ENCODE results near the gene ACLY.
"Not testable (repeated sequence)": the region's sequence is repeated elsewhere in the genome, so short reads cannot be mapped to it uniquely, and the experiment has no call there.

Gene ACLY

DNA sequence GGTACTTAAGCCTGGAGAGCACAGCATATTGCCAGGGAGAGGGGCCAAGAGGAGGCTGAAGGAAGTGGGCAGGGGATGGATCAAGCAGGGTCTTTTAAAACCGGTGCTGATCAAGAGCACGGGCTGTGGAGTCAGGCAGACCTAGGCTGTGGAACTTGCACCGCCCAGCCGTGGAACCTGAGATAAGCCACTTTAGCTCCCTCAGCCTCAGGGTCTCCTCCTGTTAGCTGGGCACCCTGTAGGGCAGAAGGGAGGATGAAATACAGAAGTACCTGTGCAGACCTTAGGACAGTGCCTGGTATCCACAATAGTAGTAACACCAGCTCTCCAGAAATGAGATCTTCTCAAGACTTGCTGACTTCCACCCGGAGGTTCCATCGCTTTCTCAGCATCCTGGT, 20.9 kb upstream of the ACLY start:
- DNase-seq (ENCODE audit: low spot score), result no peak

- no peak for DNase-seq (ENCODE audit: low spot score)
These were observed 20.4 kb upstream of the ACLY start for GRCh38 chr17:41939044-41939692.

- DNase-seq (ENCODE audit: low spot score), result no peak
These were observed 19.5 kb upstream of the ACLY start for GRCh38 chr17:41937970-41938954.

GRCh38 chr17:41935641-41936040, 16.9 kb upstream of the ACLY start:
- DNase-seq (ENCODE audit: low spot score), result no peak

DNA sequence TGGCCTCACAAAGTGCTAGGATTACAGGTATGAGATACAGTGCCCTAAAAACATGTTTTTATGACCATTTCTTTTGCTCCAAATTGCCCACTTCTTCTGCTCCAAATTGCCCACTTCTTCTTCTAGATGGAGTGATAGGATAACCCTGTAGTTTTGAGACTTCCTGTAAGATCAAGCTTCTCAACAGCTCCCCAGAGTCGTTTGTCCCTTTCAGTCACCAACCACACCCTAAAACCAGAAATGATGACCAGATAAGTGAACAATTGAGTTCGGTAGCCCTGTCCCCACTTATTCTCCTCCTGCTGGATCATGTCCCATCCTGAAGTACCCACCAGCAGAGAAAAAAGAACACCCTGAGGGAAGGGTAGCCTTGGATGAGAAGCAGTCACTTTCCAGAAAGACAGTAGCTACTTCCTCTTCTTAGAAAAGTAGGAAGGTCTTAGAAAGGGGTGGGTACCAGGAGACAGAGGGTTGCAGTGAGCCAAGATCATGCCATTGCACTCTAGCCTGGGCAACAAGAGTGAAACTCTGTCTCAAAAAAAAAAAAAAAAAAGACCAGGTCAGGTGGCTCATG, 14.2 kb upstream of the ACLY start:
- DNase-seq (ENCODE audit: low spot score), result no peak

GRCh38 chr17:41931715-41932114, 13.0 kb upstream of the ACLY start:
- DNase-seq (ENCODE audit: low spot score), result not testable (repeated sequence)

GRCh38 chr17:41930833-41931156, 12.0 kb upstream of the ACLY start:
- DNase-seq (ENCODE audit: low spot score), result not testable (repeated sequence)

DNA sequence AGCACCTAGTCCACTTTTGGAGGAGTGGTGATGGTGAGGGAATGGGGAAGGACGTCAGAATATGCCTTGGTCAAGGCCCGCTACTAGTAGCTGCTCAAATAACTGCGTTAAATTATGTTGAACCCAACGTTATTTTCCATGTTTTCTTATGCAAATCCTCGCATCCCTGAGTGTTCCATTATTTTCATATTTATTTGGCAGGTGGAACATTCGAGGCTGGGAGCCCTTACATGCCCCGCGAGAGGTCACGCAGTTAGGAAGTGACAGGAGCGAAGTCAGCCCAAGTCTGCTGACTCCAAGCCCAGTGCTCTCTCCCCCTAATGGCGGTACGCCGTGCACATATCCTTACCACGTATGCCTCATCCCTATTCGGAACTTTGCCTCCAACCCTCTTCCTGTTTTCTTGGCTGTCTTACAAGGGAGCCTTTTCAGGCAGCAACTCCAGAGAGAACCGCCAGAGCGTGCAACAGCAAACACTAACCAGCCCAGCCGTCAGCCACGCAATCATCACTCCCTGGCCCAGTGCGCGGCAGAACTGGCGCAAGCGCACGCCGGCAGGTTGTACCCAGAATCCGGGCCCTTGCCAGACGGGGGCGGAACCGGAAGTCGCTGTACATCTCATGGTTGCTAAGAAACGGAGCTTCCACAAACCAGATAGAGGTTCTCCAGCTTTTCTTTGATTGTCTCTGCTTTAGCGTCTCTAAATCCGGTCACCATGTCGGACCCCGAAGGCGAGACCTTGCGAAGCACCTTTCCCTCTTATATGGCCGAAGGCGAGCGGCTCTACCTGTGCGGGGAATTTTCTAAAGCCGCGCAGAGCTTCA, 11.5 kb upstream of the ACLY start, which contains the start of gene ODAD4:
Gene ODAD4 (plus strand): TSS at position 609 of the 824 bp plus-strand sequence. CDS start 107 bp downstream, at position 716.
- peak; percentile 96 for DNase-seq (ENCODE audit: low spot score)

- DNase-seq (ENCODE audit: low spot score), result no peak
These were observed 10.0 kb upstream of the ACLY start for GRCh38 chr17:41928693-41929251.

- no peak for DNase-seq (ENCODE audit: low spot score)
These were observed 7.3 kb upstream of the ACLY start for GRCh38 chr17:41925991-41926590.

DNA sequence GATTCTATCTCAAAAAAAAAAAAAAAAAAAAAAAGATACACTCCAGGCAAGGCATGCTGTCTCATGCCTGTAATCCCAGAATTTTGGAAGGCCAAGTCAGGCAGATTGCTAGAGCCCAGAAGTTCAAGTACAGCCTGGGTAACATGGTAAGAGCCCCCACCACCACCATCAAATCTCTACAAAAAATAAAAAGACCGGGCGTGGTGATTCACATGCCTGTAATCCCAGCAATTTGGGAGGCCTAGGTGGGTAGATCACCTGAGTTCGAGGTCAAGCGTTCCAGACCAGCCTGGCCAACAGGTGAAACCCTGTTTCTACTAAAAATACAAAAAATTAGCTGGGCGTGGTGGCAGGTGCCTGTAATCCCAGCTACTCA, 1.8 kb upstream of the ACLY start:
- no peak for DNase-seq (ENCODE audit: low spot score)

DNA sequence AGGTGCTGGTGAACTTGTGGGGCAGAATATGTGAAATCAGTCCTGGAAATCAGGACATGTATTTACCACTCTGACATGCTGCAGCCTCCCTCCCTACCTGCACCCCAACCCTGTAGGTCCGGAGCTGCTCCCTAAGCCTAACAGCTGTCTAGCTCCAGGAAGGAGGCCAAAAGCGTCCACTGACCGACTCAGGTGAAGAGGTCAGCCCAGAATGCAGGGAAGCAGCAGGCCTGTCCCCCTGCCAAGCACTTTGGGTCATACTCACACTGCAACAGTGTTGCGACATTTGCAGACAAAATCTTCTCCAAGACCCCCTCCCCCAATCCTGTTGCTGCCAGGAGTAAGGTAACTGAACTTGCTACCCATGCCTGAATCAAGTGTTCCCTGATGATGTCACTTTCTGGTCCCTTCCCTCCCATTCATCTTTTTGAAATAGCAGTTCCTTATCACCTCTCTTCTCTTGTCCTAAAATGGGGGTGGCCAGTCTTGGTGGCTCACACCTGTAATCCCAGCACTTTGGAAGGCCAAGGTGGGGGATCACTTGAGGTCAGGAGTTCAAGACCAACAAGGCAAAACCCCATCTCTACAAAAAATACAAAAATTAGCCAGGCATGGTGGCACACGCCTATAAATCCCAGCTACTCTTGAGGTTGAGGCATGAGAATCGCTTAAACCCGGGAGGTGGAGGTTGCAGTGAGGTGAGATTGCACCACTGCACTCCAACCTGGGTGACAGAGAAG, 1.3 kb upstream of the ACLY start:
- no peak for DNase-seq (ENCODE audit: low spot score)

- no peak for DNase-seq (ENCODE audit: low spot score)
These were observed 540 bp upstream of the ACLY start for GRCh38 chr17:41919165-41919817.

DNA sequence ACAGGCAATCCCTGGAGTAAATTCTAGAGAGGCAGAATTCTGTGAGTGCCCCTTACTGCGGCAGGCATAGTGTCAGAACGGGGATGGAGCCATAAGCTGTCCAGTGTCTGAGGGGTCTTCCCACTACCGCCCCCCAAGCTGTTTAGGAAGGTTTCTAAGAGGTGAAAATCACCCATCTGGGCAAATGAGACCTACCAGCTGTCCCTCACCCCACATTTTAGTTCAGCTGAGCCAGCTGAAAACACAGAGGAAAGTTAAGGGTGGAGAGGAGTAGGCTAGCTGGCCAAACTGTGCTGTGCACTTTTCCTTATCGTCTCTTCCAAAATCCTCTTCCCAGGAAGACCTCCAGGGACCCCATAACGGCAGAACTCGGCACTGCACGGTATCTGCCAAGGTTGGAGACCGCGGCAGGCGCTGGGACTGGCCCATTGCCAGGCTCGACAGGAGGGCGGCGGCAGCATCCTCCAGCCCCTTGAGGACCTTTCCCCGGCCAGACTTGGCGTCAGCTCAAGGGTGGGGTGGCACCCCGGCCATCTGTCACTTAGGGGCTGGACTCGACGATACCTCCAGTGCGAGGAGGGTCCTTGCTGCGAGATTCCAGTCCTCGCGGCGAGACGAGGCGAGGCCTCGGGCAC, 955 bp downstream of the ACLY start:
- DNase-seq (ENCODE audit: low spot score), result no peak

DNA sequence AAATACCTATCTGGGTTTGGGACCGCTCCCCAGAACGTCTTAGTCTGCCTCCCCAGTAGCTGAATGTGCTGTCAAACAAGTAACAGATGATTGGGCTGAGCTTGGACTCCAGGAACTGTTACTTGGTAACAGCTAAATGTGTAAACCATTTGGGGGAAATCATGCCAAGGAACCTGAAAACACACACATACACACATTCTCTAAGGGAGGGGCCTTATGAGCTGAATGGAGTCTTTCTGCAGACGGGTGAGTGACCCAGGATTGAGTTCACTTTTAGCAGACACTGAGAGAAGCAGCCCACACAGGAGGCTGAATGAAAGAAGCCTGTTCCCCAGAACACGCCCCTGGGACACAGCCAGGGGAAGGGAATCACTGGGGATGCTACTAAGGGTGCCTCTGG, 1.6 kb downstream of the ACLY start:
- DNase-seq (ENCODE audit: low spot score), result no peak

DNA sequence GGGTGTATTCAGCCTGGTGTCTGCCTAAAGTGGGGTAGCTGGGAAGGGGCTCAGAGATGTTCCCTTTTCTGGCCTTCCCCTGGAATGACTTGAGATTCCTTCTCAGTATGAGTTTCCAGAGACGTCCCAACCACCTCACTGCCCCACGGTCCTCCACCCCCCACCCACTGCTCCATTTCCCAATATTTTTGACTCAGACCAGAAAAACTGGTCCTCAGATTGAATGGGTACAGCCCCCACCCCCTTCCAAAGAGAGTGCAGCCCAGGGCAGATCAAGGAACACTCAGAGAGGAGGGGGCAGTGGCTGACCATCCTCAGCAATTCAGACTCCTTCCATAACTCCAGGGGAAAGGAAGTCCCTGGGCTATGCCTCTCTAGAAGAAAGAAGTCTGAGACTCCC, 3.2 kb downstream of the ACLY start:
- no peak for DNase-seq (ENCODE audit: low spot score)

DNA sequence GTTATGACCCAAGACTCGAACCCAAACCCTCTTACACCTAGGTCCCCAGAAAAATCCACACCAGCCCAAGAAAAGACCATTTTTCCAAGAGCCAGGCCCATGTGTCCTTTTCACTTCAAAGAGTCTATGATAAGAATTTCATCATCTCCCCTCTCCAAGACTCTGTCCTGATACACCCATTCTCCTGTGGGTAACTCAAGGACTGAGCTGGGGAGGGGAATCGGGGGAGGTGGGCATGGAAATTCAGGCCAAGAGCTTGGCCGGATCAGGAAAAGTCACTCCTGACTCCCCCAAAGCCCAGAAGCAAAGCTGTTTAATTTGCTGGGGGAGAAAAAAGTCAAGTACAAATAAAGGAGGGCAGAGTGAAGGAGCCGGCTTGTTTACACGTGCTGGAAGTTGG, 3.7 kb downstream of the ACLY start:
- DNase-seq (ENCODE audit: low spot score), result no peak

GRCh38 chr17:41914358-41914766, 4.4 kb downstream of the ACLY start:
- DNase-seq (ENCODE audit: low spot score), result no peak

DNA sequence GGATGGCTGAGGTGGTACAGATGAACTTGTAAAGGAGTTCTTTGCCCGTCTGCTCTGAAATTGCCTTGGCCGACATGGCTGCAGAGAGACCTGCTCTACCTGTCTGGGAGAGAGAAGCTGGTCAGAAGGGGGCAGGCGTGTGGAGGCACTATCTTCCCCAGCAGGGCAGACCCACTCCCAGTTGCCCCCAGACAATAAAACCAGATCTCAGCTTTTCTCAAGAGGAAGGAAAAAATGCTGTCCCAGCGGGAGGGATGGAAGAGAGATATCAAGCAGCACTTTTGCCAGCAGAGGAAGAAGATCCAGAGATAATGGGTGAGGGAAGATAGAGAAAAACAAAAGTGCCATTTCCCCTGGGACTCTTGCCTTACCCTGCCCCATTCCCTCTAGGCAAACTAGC, 5.0 kb downstream of the ACLY start:
- DNase-seq (ENCODE audit: low spot score), result no peak

DNA sequence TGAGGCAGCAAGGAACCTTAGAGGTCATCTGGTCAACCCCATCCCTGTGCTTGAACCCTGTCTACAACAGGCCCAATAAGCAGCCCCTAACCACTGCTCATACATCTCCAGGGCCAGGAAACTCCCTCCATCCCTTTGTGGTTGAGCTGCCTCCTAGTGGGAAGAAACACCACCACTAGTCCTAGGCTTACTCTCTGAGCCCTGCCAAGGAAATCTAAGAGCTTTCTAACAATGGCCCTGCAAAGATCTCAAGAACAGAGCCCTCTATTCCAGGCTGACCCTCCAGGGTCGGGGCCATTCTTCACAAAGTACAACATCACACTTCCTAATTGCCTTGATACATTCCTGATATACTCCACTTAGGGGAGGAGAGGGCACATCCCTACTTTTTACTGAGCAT, 5.8 kb downstream of the ACLY start:
- DNase-seq (ENCODE audit: low spot score), result no peak

Data from germinal center (tissue), 1 donor.